Forelimb muscle (tissue), 1 donor: ENCODE measurements around the gene OR52B6. TPM values are rescaled to one million over a fixed set of nuclear protein-coding genes. Genes with fewer than 3 reads are reported as not detected.

Experiments
- polyA plus RNA-seq: library from polyadenylated mRNA; unstranded; fragments of 120-200 nt; gene quantifications from one replicate; pipeline ENCODE4 v1.2.1, GENCODE V29; 2013; ENCODE audit not compliant: insufficient read length

The OR52B6 gene
- polyA plus RNA-seq, 1 donor = not detected

Other genes starting within 250 kb of the OR52B6 start
- gene OR51B5, start 237.4 kb upstream of the OR52B6 start, polyA plus RNA-seq = 0.15 TPM
- not detected for gene OR51B6, start 229.4 kb upstream of the OR52B6 start, polyA plus RNA-seq
- gene OR51M1, start 197.1 kb upstream of the OR52B6 start, polyA plus RNA-seq = not detected
- gene OR51Q1, start 158.8 kb upstream of the OR52B6 start, polyA plus RNA-seq = not detected
- gene OR51I1, start 139.4 kb upstream of the OR52B6 start, polyA plus RNA-seq = not detected
- gene OR51I2, start 131.6 kb upstream of the OR52B6 start, polyA plus RNA-seq = not detected
- gene OR52D1, start 92.2 kb upstream of the OR52B6 start, polyA plus RNA-seq = not detected
- gene UBQLN3, start 70.9 kb upstream of the OR52B6 start, polyA plus RNA-seq = not detected
- 0.18 TPM for gene UBQLNL, start 64.2 kb upstream of the OR52B6 start, polyA plus RNA-seq
- gene OR52H1, start 32.3 kb upstream of the OR52B6 start, polyA plus RNA-seq = not detected
- gene TRIM6, start 15.8 kb downstream of the OR52B6 start, polyA plus RNA-seq = 1.4 TPM
- 4.5 TPM for gene TRIM34, start 44.1 kb downstream of the OR52B6 start, polyA plus RNA-seq
- 11.4 TPM for gene TRIM5, start 104.2 kb downstream of the OR52B6 start, polyA plus RNA-seq
- 8.1 TPM for gene TRIM22, start 108.9 kb downstream of the OR52B6 start, polyA plus RNA-seq
- not detected for gene OR56B1, start 155.6 kb downstream of the OR52B6 start, polyA plus RNA-seq
- gene OR52N4, start 173.4 kb downstream of the OR52B6 start, polyA plus RNA-seq = not detected
- gene OR52N5, start 202.5 kb downstream of the OR52B6 start, polyA plus RNA-seq = not detected
- gene OR52N1, start 210.4 kb downstream of the OR52B6 start, polyA plus RNA-seq = not detected
- gene OR52N2, start 228.0 kb downstream of the OR52B6 start, polyA plus RNA-seq = not detected